HCT116 (cell line): Measurements from ENCODE around the gene ITPR1.

Experiments
- EGR1 ChIP-seq: IDR thresholded peaks from 2 replicates; pipeline ENCODE4 v1.6.1; 2012; ENCODE audit warnings: low read depth
- EZH2 ChIP-seq: fragments of 200-600 bp; sonication (generic); IDR thresholded peaks from 2 replicates; pipeline ENCODE4 v1.6.1; 2017; ENCODE audit warnings: antibody characterized with exemption, mixed run types
- EZH2phosphoT487 ChIP-seq: fragments of 200-600 bp; IDR thresholded peaks from 2 replicates; pipeline ENCODE4 v1.6.1; 2018; ENCODE audit warnings: antibody characterized with exemption, borderline replicate concordance
- JUND ChIP-seq: IDR thresholded peaks from 2 replicates; pipeline ENCODE4 v1.6.1; 2012
- POLR2A ChIP-seq: IDR thresholded peaks from 2 replicates; pipeline ENCODE4 v1.7.0; 2011; ENCODE audit warnings: borderline replicate concordance; ENCODE audit not compliant: insufficient read depth, insufficient read length; ENCODE audit errors: extremely low read depth
- POLR2AphosphoS5 ChIP-seq: IDR thresholded peaks from 2 replicates; pipeline ENCODE4 v1.6.1; 2011; ENCODE audit warnings: mild to moderate bottlenecking, low read depth, low read length, moderate library complexity
- RAD21 ChIP-seq: IDR thresholded peaks from 2 replicates; pipeline ENCODE4 v1.6.1; 2012; ENCODE audit warnings: low read depth, mild to moderate bottlenecking
- ZNF274 ChIP-seq: fragments of 200-500 bp; sonication (Bioruptor generic); IDR thresholded peaks from 2 replicates; pipeline ENCODE4 v1.6.1; 2014; ENCODE audit warnings: mild to moderate bottlenecking, low read depth, low read length, inconsistent platforms
- TF ChIP-seq, protein P1 (sequence below), 3 experiments: fragments of 200-600 bp in 1 of 3; sonication (generic) in 1 of 3; IDR thresholded peaks in 2 of 3; conservative IDR thresholded peaks in 1 of 3; 2 replicates each; pipeline ENCODE4 v1.5.1; 2012 to 2017; ENCODE audit warnings: low read depth in 2 of 3, low read length in 2 of 3, antibody characterized with exemption in 1 of 3, borderline replicate concordance in 1 of 3, control low read depth in 1 of 3, mild to moderate bottlenecking in 1 of 3, mixed read lengths in 1 of 3, mixed run types in 1 of 3, moderate library complexity in 1 of 3; ENCODE audit not compliant: insufficient read depth in 1 of 3

- TF ChIP-seq POLR2A (no peak), EGR1 (no peak), POLR2AphosphoS5 (no peak), EZH2 (no peak), EZH2phosphoT487 (no peak), RAD21 (no peak), JUND (no peak), ZNF274 (no peak)
- TF ChIP-seq, protein P1, sequence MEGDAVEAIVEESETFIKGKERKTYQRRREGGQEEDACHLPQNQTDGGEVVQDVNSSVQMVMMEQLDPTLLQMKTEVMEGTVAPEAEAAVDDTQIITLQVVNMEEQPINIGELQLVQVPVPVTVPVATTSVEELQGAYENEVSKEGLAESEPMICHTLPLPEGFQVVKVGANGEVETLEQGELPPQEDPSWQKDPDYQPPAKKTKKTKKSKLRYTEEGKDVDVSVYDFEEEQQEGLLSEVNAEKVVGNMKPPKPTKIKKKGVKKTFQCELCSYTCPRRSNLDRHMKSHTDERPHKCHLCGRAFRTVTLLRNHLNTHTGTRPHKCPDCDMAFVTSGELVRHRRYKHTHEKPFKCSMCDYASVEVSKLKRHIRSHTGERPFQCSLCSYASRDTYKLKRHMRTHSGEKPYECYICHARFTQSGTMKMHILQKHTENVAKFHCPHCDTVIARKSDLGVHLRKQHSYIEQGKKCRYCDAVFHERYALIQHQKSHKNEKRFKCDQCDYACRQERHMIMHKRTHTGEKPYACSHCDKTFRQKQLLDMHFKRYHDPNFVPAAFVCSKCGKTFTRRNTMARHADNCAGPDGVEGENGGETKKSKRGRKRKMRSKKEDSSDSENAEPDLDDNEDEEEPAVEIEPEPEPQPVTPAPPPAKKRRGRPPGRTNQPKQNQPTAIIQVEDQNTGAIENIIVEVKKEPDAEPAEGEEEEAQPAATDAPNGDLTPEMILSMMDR (IDR thresholded peaks at IDR 0.05 in 2 of 3, conservative IDR thresholded peaks at IDR 0.05 in 1 of 3; ENCODE audit: borderline replicate concordance in 1 of 3, insufficient read depth in 1 of 3, low read depth in 2 of 3, low read length in 2 of 3) = no peak
Measured at GRCh38 chr3:4884888-4885287, 391.7 kb downstream of the ITPR1 start.
